Smooth muscle cell (in vitro differentiated cells): ENCODE data around the gene HSPA2. TPM values are rescaled to one million over a fixed set of nuclear protein-coding genes. Genes with fewer than 3 reads are reported as not detected.

ENCODE experiments used
- DNase-seq: peaks from one replicate; lab custom pipeline; 2025; ENCODE audit not compliant: unreplicated experiment; lab: John Stamatoyannopoulos, UW
- H2AFZ ChIP-seq: fragments of 200-600 bp; sonication (generic); 2 replicates; pipeline ENCODE4 v1.6.0; 2016; ENCODE audit warnings: antibody characterized with exemption, low read depth, mild to moderate bottlenecking
- H3F3A ChIP-seq: fragments of 200-600 bp; sonication (generic); 2 replicates; pipeline ENCODE4 v1.6.0; 2017; ENCODE audit warnings: antibody characterized with exemption, low read depth
- H3K27ac ChIP-seq: fragments of 200-600 bp; sonication (generic); 2 replicates; pipeline ENCODE4 v1.5.1; 2016; ENCODE audit warnings: low read depth, mild to moderate bottlenecking
- H3K27me3 ChIP-seq: fragments of 200-600 bp; sonication (generic); 2 replicates; pipeline ENCODE4 v1.6.1; 2016; ENCODE audit warnings: low read depth, mild to moderate bottlenecking
- H3K36me3 ChIP-seq: fragments of 200-600 bp; sonication (generic); 2 replicates; pipeline ENCODE4 v1.5.1; 2016; ENCODE audit warnings: low read depth
- H3K4me1 ChIP-seq: fragments of 200-600 bp; sonication (generic); 2 replicates; pipeline ENCODE4 v1.5.1; 2016; ENCODE audit warnings: low read depth
- H3K4me2 ChIP-seq: fragments of 200-600 bp; sonication (generic); 2 replicates; pipeline ENCODE4 v1.6.0; 2016; ENCODE audit warnings: mild to moderate bottlenecking
- H3K4me3 ChIP-seq: fragments of 200-600 bp; sonication (generic); 2 replicates; pipeline ENCODE4 v1.5.1; 2016; ENCODE audit warnings: mild to moderate bottlenecking
- H3K79me2 ChIP-seq: fragments of 200-600 bp; sonication (generic); 2 replicates; pipeline ENCODE4 v1.6.0; 2016; ENCODE audit warnings: low read depth, mild to moderate bottlenecking
- H3K9ac ChIP-seq: fragments of 200-600 bp; sonication (generic); 2 replicates; pipeline ENCODE4 v1.6.0; 2016; ENCODE audit warnings: low read depth
- H3K9me3 ChIP-seq: fragments of 200-600 bp; sonication (generic); replicated peaks from 2 replicates; pipeline ENCODE4 v1.5.1; 2016; ENCODE audit warnings: low read depth
- H4K20me1 ChIP-seq: fragments of 200-600 bp; sonication (generic); 2 replicates; pipeline ENCODE4 v1.6.0; 2016; ENCODE audit warnings: low read depth
- WGBS: methylation state at CpG from one replicate; pipeline ENCODE4 v1.1.7; 2016; ENCODE audit warnings: low lambda C conversion rate; 5-methylcytosine and 5-hydroxymethylcytosine counted together
- polyA plus RNA-seq: library from polyadenylated mRNA; unstranded; fragments of >200 nt; fragmentation: Nextera tagmentation; extraction: Ambion mirVana; gene quantifications from 2 replicates; pipeline ENCODE4 v1.2.1, GENCODE V29; 2016
- total RNA-seq: library from RNA; depleted of rRNA; stranded (reverse); fragments of >200 nt; gene quantifications from 2 replicates; pipeline ENCODE4 v1.2.3, GENCODE V29; 2014
- TF ChIP-seq, protein P1 (sequence below): fragments of 200-600 bp; sonication (generic); IDR thresholded peaks from 2 replicates; pipeline ENCODE4 v1.5.1; 2017; ENCODE audit warnings: borderline replicate concordance, mild to moderate bottlenecking, antibody characterized with exemption; ENCODE audit not compliant: insufficient read depth, poor library complexity, severe bottlenecking

HSPA2 gene
- total and polyA plus RNA-seq, 2 experiments from 2014 or later, result 3.4 to 5.2 TPM

GRCh38 chr14:64542836-64543201, 2.3 kb downstream of the HSPA2 start:
- Histone ChIP-seq H3K27me3 (no peaks in the 10 kb centered on the region), H3K9me3 (no peaks in the 10 kb centered on the region), H3F3A (peaks cover 7% of the 10 kb centered on the region), H3K4me3 (no peak overlapping the region), H3K36me3 (no peaks in the 10 kb centered on the region), H3K4me1 (peaks cover 11% of the 10 kb centered on the region), H3K4me2 (no peak overlapping the region), H2AFZ (no peak overlapping the region), H3K9ac (no peak overlapping the region), H3K27ac (no peak overlapping the region), H4K20me1 (no peaks in the 10 kb centered on the region), H3K79me2 (no peaks in the 10 kb centered on the region)
- no peak for DNase-seq
- TF ChIP-seq, protein P1, sequence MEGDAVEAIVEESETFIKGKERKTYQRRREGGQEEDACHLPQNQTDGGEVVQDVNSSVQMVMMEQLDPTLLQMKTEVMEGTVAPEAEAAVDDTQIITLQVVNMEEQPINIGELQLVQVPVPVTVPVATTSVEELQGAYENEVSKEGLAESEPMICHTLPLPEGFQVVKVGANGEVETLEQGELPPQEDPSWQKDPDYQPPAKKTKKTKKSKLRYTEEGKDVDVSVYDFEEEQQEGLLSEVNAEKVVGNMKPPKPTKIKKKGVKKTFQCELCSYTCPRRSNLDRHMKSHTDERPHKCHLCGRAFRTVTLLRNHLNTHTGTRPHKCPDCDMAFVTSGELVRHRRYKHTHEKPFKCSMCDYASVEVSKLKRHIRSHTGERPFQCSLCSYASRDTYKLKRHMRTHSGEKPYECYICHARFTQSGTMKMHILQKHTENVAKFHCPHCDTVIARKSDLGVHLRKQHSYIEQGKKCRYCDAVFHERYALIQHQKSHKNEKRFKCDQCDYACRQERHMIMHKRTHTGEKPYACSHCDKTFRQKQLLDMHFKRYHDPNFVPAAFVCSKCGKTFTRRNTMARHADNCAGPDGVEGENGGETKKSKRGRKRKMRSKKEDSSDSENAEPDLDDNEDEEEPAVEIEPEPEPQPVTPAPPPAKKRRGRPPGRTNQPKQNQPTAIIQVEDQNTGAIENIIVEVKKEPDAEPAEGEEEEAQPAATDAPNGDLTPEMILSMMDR, result no peak
- WGBS, result 94% methylated on average over 4 of the region's 4 CpGs

- Histone ChIP-seq H3K27ac (peak overlapping the region; percentile 32), H3K27me3 (no peaks in the 10 kb centered on the region), H3K9ac (peak overlapping the region; percentile 0), H3K79me2 (no peaks in the 10 kb centered on the region), H3K4me1 (peaks cover 11% of the 10 kb centered on the region), H3K9me3 (no peaks in the 10 kb centered on the region), H4K20me1 (no peaks in the 10 kb centered on the region), H2AFZ (no peak overlapping the region), H3K4me2 (peak overlapping the region; percentile 58), H3K36me3 (no peaks in the 10 kb centered on the region), H3F3A (peaks cover 7% of the 10 kb centered on the region), H3K4me3 (no peak overlapping the region)
- DNase-seq, result no peak
- TF ChIP-seq, protein P1, result no peak
- WGBS, result 38% methylated on average over 5 of the region's 5 CpGs
Measured at GRCh38 chr14:64544607-64545312, 4.2 kb downstream of the HSPA2 start.

DNA sequence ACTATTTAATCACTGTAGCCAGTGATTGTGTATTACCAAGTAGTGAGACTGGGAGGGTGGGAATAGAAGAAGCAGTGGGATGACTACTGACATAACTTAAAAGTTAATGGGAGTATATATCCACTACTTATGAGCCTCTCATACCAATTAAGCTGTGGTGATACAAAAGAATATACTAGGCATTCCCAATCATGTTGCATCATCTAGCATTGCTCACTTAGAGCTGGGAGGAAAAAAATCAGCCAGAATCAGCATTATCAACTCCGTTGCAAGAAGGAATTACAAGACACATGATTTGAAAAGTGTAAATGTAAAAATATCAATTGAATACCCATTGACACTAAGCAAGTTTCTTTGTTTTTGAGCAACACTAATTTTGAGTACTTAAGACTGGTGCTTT, 8.5 kb downstream of the HSPA2 start:
- peak overlapping the region; percentile 81 for H3K4me2 ChIP-seq
- peaks cover 8% of the 10 kb centered on the region for H3K4me1 ChIP-seq
- H3K36me3 ChIP-seq, result no peaks in the 10 kb centered on the region
- H3K27ac ChIP-seq, result no peak overlapping the region
- H3K27me3 ChIP-seq, result no peaks in the 10 kb centered on the region
- 45% methylated on average over 1 of the region's 1 CpG for WGBS
- no peak for DNase-seq
- H3K79me2 ChIP-seq, result no peaks in the 10 kb centered on the region
- peaks cover 7% of the 10 kb centered on the region for H3F3A ChIP-seq
- H3K9ac ChIP-seq, result no peak overlapping the region
- H3K4me3 ChIP-seq, result no peak overlapping the region
- H4K20me1 ChIP-seq, result no peaks in the 10 kb centered on the region
- peak overlapping the region; percentile 78 for H2AFZ ChIP-seq
- TF ChIP-seq, protein P1, result no peak
- no peaks in the 10 kb centered on the region for H3K9me3 ChIP-seq
